ENCODE data around the gene CD14. TPM values are rescaled to one million over a fixed set of nuclear protein-coding genes. Genes with fewer than 3 reads are reported as not detected.

CD14 gene
- total and polyA plus RNA-seq, 2 experiments from 2014 or later: 2.1 to 6.1 TPM

DNA sequence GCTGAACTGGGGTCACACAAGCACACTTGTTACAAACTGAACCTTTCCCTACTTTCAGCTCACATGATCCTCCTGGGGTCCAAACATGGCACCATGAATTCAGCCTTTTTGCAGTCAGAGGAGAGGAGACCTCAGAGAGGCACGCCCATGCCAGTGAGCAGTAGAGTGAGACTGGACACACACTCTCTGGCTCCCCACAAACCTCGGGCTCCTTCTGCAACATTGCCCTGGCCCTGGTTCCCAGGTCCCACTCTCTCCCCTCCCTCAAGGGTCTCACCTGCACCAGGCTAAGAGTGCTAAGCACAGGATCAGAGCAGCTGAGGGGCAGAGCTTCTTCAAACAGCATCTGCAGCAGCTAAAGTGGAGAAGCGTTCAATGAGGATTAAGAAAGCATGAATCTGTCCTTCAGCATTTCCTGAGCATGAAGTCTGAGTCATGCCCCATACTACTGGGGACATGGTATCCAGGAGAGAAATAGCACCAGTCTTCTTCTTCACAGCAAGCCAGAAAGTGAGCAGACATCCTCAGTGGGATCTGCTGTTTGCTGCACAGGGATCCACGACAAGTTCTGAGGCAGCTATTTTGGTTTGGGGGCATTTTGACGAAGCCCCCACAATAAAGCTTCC lies 41.1 kb downstream of the CD14 start:
- no peaks in the 10 kb centered on the region for H4K20me1 ChIP-seq (ENCODE audit: insufficient read depth)
- no peak overlapping the region for H3K27ac ChIP-seq
- TF ChIP-seq EZH2phosphoT487 (IDR thresholded peaks at IDR 0.05; ENCODE audit: insufficient read depth, low read depth) (no peak), EZH2 (IDR thresholded peaks at IDR 0.05; ENCODE audit: insufficient read depth, poor library complexity, severe bottlenecking) (no peak)
- H3K9me2 ChIP-seq (ENCODE audit: insufficient read depth): no peaks in the 10 kb centered on the region
- peaks cover 8% of the 10 kb centered on the region; the same call in 1 of the 2 replicates for H3F3A ChIP-seq (ENCODE audit: insufficient read depth)
- H3K79me2 ChIP-seq (ENCODE audit: insufficient read depth): no peaks in the 10 kb centered on the region
- H3K4me2 ChIP-seq (ENCODE audit: unreplicated experiment): peak overlapping the region; percentile 57
- peaks cover 38% of the 10 kb centered on the region for H3K4me1 ChIP-seq (ENCODE audit: insufficient read depth)
- peak; percentile 79 for DNase-seq
- in situ Hi-C loops (cut with MboI): no loop called here
- no peak overlapping the region for H3K9ac ChIP-seq
- H2AFZ ChIP-seq: no peak overlapping the region
- no peaks in the 10 kb centered on the region; the same call in 1 of the 2 replicates for H3K27me3 ChIP-seq (replicated peaks; ENCODE audit: insufficient read depth)
- H3K36me3 ChIP-seq (ENCODE audit: low read depth): no peaks in the 10 kb centered on the region
- H3K9me3 ChIP-seq (ENCODE audit: low read depth): no peaks in the 10 kb centered on the region
- WGBS, 2 experiments (ENCODE audit: low coverage in 1 of 2, low lambda C conversion rate in 2 of 2, missing lambda C conversion rate in 2 of 2): 74 to 78% methylated on average over 5 of the region's 5 CpGs
- no peak overlapping the region for H3K4me3 ChIP-seq

DNA sequence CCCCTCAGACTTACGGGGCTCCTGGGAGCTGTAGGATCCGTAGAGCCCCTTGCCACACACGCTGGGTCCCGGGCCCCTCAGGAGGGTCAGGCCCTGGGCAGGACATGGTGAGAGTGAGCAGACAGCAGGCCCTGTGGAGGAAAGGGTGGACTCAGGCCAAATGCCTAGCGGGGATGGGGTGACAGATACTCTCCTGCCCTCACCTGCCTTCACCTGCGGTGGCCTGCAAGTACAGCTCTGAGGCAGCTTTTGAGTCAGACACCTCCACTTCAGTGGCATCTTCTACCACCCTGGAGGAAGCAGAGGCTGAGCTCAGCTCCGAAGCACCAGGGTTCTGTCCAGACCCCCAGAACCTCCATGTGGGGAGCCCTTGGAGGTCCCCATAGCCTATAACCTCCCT lies 42.1 kb downstream of the CD14 start:
- DNase-seq: no peak
- H3K36me3 ChIP-seq (ENCODE audit: low read depth): no peaks in the 10 kb centered on the region
- in situ Hi-C loops (cut with MboI): no loop called here
- no peaks in the 10 kb centered on the region for H3K9me3 ChIP-seq (ENCODE audit: low read depth)
- no peak overlapping the region for H3K9ac ChIP-seq
- no peaks in the 10 kb centered on the region for H4K20me1 ChIP-seq (ENCODE audit: insufficient read depth)
- H2AFZ ChIP-seq: no peak overlapping the region
- H3K4me3 ChIP-seq: no peak overlapping the region
- 75 to 83% methylated on average over 7 of the region's 7 CpGs for WGBS, 2 experiments (ENCODE audit: low coverage in 1 of 2, low lambda C conversion rate in 2 of 2, missing lambda C conversion rate in 2 of 2)
- no peak overlapping the region for H3K4me2 ChIP-seq (ENCODE audit: unreplicated experiment)
- TF ChIP-seq EZH2 (IDR thresholded peaks at IDR 0.05; ENCODE audit: insufficient read depth, poor library complexity, severe bottlenecking): no peak
- no peak for TF ChIP-seq EZH2phosphoT487 (IDR thresholded peaks at IDR 0.05; ENCODE audit: insufficient read depth, low read depth)
- no peaks in the 10 kb centered on the region for H3K9me2 ChIP-seq (ENCODE audit: insufficient read depth)
- H3K79me2 ChIP-seq (ENCODE audit: insufficient read depth): no peaks in the 10 kb centered on the region
- peaks cover 8% of the 10 kb centered on the region; the same call in 1 of the 2 replicates for H3F3A ChIP-seq (ENCODE audit: insufficient read depth)
- no peaks in the 10 kb centered on the region; the same call in 1 of the 2 replicates for H3K27me3 ChIP-seq (replicated peaks; ENCODE audit: insufficient read depth)
- peaks cover 38% of the 10 kb centered on the region for H3K4me1 ChIP-seq (ENCODE audit: insufficient read depth)
- H3K27ac ChIP-seq: no peak overlapping the region

DNA sequence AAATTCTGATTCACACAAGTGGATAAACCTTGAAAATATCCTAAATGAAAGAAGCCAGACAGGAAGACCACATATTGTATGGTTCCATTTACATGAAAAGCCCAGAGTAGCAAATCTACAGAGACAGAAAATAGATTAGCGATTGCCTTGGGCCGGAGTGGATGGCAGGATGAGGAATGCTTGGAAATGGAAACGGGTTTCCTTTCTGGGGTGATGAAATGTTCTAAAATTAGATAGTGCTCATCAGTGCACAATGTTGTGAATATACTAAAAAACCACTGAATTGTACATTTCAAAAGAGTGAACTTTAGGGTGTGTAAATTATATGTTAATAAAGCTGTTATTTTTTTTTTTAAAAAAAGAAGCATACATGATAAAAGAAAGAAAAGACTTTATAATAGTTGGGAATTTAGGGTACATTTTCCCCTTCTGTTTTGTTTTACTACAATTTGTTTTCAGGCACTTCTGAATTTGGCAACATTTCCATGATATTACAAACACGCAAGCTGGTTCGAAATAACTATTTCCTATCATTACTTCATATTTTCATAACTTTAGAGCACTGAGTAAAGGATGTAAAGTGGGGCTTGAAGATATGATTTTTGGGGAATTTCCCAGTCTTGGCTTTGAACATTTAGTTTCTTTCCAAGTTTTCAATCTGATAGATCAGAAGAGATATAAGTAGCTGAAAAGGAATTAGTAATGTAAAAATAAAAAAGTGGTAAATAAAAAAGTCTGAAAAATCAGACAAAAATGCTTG lies 44.5 kb downstream of the CD14 start:
- TF ChIP-seq EZH2 (IDR thresholded peaks at IDR 0.05; ENCODE audit: insufficient read depth, poor library complexity, severe bottlenecking) (no peak), EZH2phosphoT487 (IDR thresholded peaks at IDR 0.05; ENCODE audit: insufficient read depth, low read depth) (no peak)
- H3K79me2 ChIP-seq (ENCODE audit: insufficient read depth): no peaks in the 10 kb centered on the region
- no peaks in the 10 kb centered on the region for H3K27me3 ChIP-seq (replicated peaks; ENCODE audit: insufficient read depth)
- no peaks in the 10 kb centered on the region for H4K20me1 ChIP-seq (ENCODE audit: insufficient read depth)
- peaks cover 38% of the 10 kb centered on the region for H3K4me1 ChIP-seq (ENCODE audit: insufficient read depth)
- WGBS, 2 experiments (ENCODE audit: low coverage in 1 of 2, low lambda C conversion rate in 2 of 2, missing lambda C conversion rate in 2 of 2): 13 to 14% methylated on average over 5 of the region's 5 CpGs
- in situ Hi-C loops (cut with MboI): no loop called here
- no peaks in the 10 kb centered on the region for H3K9me3 ChIP-seq (ENCODE audit: low read depth)
- peaks cover 8% of the 10 kb centered on the region; the same call in 1 of the 2 replicates for H3F3A ChIP-seq (ENCODE audit: insufficient read depth)
- H3K4me2 ChIP-seq (ENCODE audit: unreplicated experiment): peak overlapping the region; percentile 55
- H3K27ac ChIP-seq: peak overlapping the region; percentile 0; the same call in 1 of the 2 replicates
- H3K9me2 ChIP-seq (ENCODE audit: insufficient read depth): no peaks in the 10 kb centered on the region
- H3K36me3 ChIP-seq (ENCODE audit: low read depth): no peaks in the 10 kb centered on the region
- H2AFZ ChIP-seq: peak overlapping the region; percentile 44; the same call in 1 of the 2 replicates
- H3K4me3 ChIP-seq: peak overlapping the region; percentile 11; the same call in 1 of the 2 replicates
- 0 out of 2 replicates have a peak overlapping the region, but pooled peaks have one; percentile 0 for H3K9ac ChIP-seq
- peak; percentile 70 for DNase-seq

DNA sequence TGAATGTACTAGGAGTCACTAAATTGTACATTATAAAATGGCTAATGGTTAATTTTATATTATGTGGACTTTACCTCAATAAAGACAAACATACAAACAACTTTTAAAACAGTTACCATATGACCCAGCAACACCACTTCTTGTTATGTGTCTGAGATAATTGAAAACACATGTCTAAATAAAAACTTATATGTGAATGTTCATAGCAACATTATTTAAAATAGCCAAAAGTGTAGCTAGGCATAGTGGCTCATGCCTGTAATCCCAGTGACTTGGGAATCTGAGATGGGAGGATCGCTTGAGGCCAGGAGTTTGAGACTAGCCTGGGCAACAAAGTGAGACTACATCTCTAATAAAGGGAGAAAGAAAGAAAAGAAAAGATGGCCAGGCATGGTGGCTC lies 45.5 kb downstream of the CD14 start:
- Histone ChIP-seq H4K20me1 (ENCODE audit: insufficient read depth) (no peaks in the 10 kb centered on the region), H3K36me3 (ENCODE audit: low read depth) (no peaks in the 10 kb centered on the region), H3F3A (ENCODE audit: insufficient read depth) (peaks cover 8% of the 10 kb centered on the region; the same call in 1 of the 2 replicates), H3K4me1 (ENCODE audit: insufficient read depth) (peaks cover 38% of the 10 kb centered on the region), H3K27me3 (replicated peaks; ENCODE audit: insufficient read depth) (no peaks in the 10 kb centered on the region), H3K79me2 (ENCODE audit: insufficient read depth) (no peaks in the 10 kb centered on the region), H3K9me2 (ENCODE audit: insufficient read depth) (no peaks in the 10 kb centered on the region), H3K4me2 (ENCODE audit: unreplicated experiment) (no peak overlapping the region), H3K9me3 (ENCODE audit: low read depth) (no peaks in the 10 kb centered on the region), H3K27ac (no peak overlapping the region), H3K4me3 (no peak overlapping the region), H3K9ac (no peak overlapping the region), H2AFZ (no peak overlapping the region)
- in situ Hi-C loops (cut with MboI): no loop called here
- DNase-seq: peak; percentile 18
- TF ChIP-seq EZH2 (IDR thresholded peaks at IDR 0.05; ENCODE audit: insufficient read depth, poor library complexity, severe bottlenecking) (no peak), EZH2phosphoT487 (IDR thresholded peaks at IDR 0.05; ENCODE audit: insufficient read depth, low read depth) (no peak)
- WGBS, 2 experiments (ENCODE audit: low coverage in 1 of 2, low lambda C conversion rate in 2 of 2, missing lambda C conversion rate in 2 of 2): 94 to 100% methylated on average over 1 of the region's 1 CpG

Small RNA genes within 50 kb of the gene (microRNA-seq; reads per million reads assigned to microRNA genes)
- not detected for gene MIR3655 (ENCODE audit: borderline number of aligned reads)

Other genes with a start within 250 kb of the CD14 start
- gene ANKHD1, start 231.3 kb downstream of the CD14 start, total RNA-seq (2014; rRNA removed; shearing (Covaris generic)): 27.9 and 40.5 TPM in 2 replicates
- gene ANKHD1, start 231.3 kb downstream of the CD14 start, polyA plus RNA-seq (2016; fragmentation: Nextera tagmentation; extraction: Ambion mirVana): 24.3 and 26.1 TPM in 2 replicates
- gene EIF4EBP3, start 85.5 kb downstream of the CD14 start, total RNA-seq (2014; rRNA removed; shearing (Covaris generic)): 0.54 and 2.3 TPM in 2 replicates
- gene EIF4EBP3, start 85.5 kb downstream of the CD14 start, polyA plus RNA-seq (2016; fragmentation: Nextera tagmentation; extraction: Ambion mirVana): 14.1 and 14.5 TPM in 2 replicates
- gene SRA1, start 75.7 kb downstream of the CD14 start, total RNA-seq (2014; rRNA removed; shearing (Covaris generic)): 41.6 and 46.2 TPM in 2 replicates
- 90.6 and 91.2 TPM in 2 replicates for gene SRA1, start 75.7 kb downstream of the CD14 start, polyA plus RNA-seq (2016; fragmentation: Nextera tagmentation; extraction: Ambion mirVana)
- 13.8 and 14.8 TPM in 2 replicates for gene APBB3, start 68.6 kb downstream of the CD14 start, total RNA-seq (2014; rRNA removed; shearing (Covaris generic))
- gene APBB3, start 68.6 kb downstream of the CD14 start, polyA plus RNA-seq (2016; fragmentation: Nextera tagmentation; extraction: Ambion mirVana): 13.1 and 13.2 TPM in 2 replicates
- 11.8 and 19.6 TPM in 2 replicates for gene SLC35A4, start 68.3 kb downstream of the CD14 start, total RNA-seq (2014; rRNA removed; shearing (Covaris generic))
- gene SLC35A4, start 68.3 kb downstream of the CD14 start, polyA plus RNA-seq (2016; fragmentation: Nextera tagmentation; extraction: Ambion mirVana): 45.2 and 49.5 TPM in 2 replicates
- 14.4 and 48.2 TPM in 2 replicates for gene TMCO6, start 6.3 kb upstream of the CD14 start, total RNA-seq (2014; rRNA removed; shearing (Covaris generic))
- 5.4 and 5.6 TPM in 2 replicates for gene TMCO6, start 6.3 kb upstream of the CD14 start, polyA plus RNA-seq (2016; fragmentation: Nextera tagmentation; extraction: Ambion mirVana)
- 21.9 and 25.4 TPM in 2 replicates for gene NDUFA2, start 14.5 kb upstream of the CD14 start, total RNA-seq (2014; rRNA removed; shearing (Covaris generic))
- gene NDUFA2, start 14.5 kb upstream of the CD14 start, polyA plus RNA-seq (2016; fragmentation: Nextera tagmentation; extraction: Ambion mirVana): 117 and 120 TPM in 2 replicates
- gene IK, start 14.7 kb upstream of the CD14 start, total RNA-seq (2014; rRNA removed; shearing (Covaris generic)): 72.0 and 72.2 TPM in 2 replicates
- 105 and 106 TPM in 2 replicates for gene IK, start 14.7 kb upstream of the CD14 start, polyA plus RNA-seq (2016; fragmentation: Nextera tagmentation; extraction: Ambion mirVana)
- gene WDR55, start 31.7 kb upstream of the CD14 start, total RNA-seq (2014; rRNA removed; shearing (Covaris generic)): 17.5 and 19.6 TPM in 2 replicates
- gene WDR55, start 31.7 kb upstream of the CD14 start, polyA plus RNA-seq (2016; fragmentation: Nextera tagmentation; extraction: Ambion mirVana): 17.7 and 18.6 TPM in 2 replicates
- 0.22 and 0.38 TPM in 2 replicates for gene DND1, start 40.4 kb upstream of the CD14 start, total RNA-seq (2014; rRNA removed; shearing (Covaris generic))
- gene DND1, start 40.4 kb upstream of the CD14 start, polyA plus RNA-seq (2016; fragmentation: Nextera tagmentation; extraction: Ambion mirVana): 0.14 TPM in 1 of 2 replicates, not detected in the other
- 75.7 and 85.0 TPM in 2 replicates for gene HARS1, start 58.2 kb upstream of the CD14 start, total RNA-seq (2014; rRNA removed; shearing (Covaris generic))
- 92.5 and 97.6 TPM in 2 replicates for gene HARS1, start 58.2 kb upstream of the CD14 start, polyA plus RNA-seq (2016; fragmentation: Nextera tagmentation; extraction: Ambion mirVana)
- 29.7 and 32.8 TPM in 2 replicates for gene HARS2, start 58.3 kb upstream of the CD14 start, total RNA-seq (2014; rRNA removed; shearing (Covaris generic))
- 20.7 and 23.3 TPM in 2 replicates for gene HARS2, start 58.3 kb upstream of the CD14 start, polyA plus RNA-seq (2016; fragmentation: Nextera tagmentation; extraction: Ambion mirVana)
- gene ZMAT2, start 67.3 kb upstream of the CD14 start, total RNA-seq (2014; rRNA removed; shearing (Covaris generic)): 43.1 TPM in 2 replicates
- 34.7 and 36.3 TPM in 2 replicates for gene ZMAT2, start 67.3 kb upstream of the CD14 start, polyA plus RNA-seq (2016; fragmentation: Nextera tagmentation; extraction: Ambion mirVana)
- not detected in 2 replicates for gene PCDHA1, start 153.0 kb upstream of the CD14 start, total RNA-seq (2014; rRNA removed; shearing (Covaris generic))
- not detected in 2 replicates for gene PCDHA1, start 153.0 kb upstream of the CD14 start, polyA plus RNA-seq (2016; fragmentation: Nextera tagmentation; extraction: Ambion mirVana)
- not detected in 2 replicates for gene PCDHA2, start 161.7 kb upstream of the CD14 start, total RNA-seq (2014; rRNA removed; shearing (Covaris generic))
- gene PCDHA2, start 161.7 kb upstream of the CD14 start, polyA plus RNA-seq (2016; fragmentation: Nextera tagmentation; extraction: Ambion mirVana): 0.06 TPM in 1 of 2 replicates, not detected in the other
- gene PCDHA3, start 167.9 kb upstream of the CD14 start, total RNA-seq (2014; rRNA removed; shearing (Covaris generic)): not detected in 2 replicates
- 0.05 and 0.09 TPM in 2 replicates for gene PCDHA3, start 167.9 kb upstream of the CD14 start, polyA plus RNA-seq (2016; fragmentation: Nextera tagmentation; extraction: Ambion mirVana)
- gene PCDHA4, start 173.9 kb upstream of the CD14 start, total RNA-seq (2014; rRNA removed; shearing (Covaris generic)): not detected in 2 replicates
- gene PCDHA4, start 173.9 kb upstream of the CD14 start, polyA plus RNA-seq (2016; fragmentation: Nextera tagmentation; extraction: Ambion mirVana): not detected in 2 replicates
- not detected in 2 replicates for gene PCDHA5, start 188.4 kb upstream of the CD14 start, total RNA-seq (2014; rRNA removed; shearing (Covaris generic))
- not detected in 2 replicates for gene PCDHA5, start 188.4 kb upstream of the CD14 start, polyA plus RNA-seq (2016; fragmentation: Nextera tagmentation; extraction: Ambion mirVana)
- 0.13 and 0.22 TPM in 2 replicates for gene PCDHA6, start 194.8 kb upstream of the CD14 start, total RNA-seq (2014; rRNA removed; shearing (Covaris generic))
- 0.10 TPM in 1 of 2 replicates, not detected in the other for gene PCDHA6, start 194.8 kb upstream of the CD14 start, polyA plus RNA-seq (2016; fragmentation: Nextera tagmentation; extraction: Ambion mirVana)
- not detected in 2 replicates for gene PCDHA7, start 201.1 kb upstream of the CD14 start, total RNA-seq (2014; rRNA removed; shearing (Covaris generic))
- not detected in 2 replicates for gene PCDHA7, start 201.1 kb upstream of the CD14 start, polyA plus RNA-seq (2016; fragmentation: Nextera tagmentation; extraction: Ambion mirVana)
- gene PCDHA8, start 208.0 kb upstream of the CD14 start, total RNA-seq (2014; rRNA removed; shearing (Covaris generic)): not detected in 2 replicates
- gene PCDHA8, start 208.0 kb upstream of the CD14 start, polyA plus RNA-seq (2016; fragmentation: Nextera tagmentation; extraction: Ambion mirVana): not detected in 2 replicates
- not detected in 2 replicates for gene PCDHA9, start 215.2 kb upstream of the CD14 start, total RNA-seq (2014; rRNA removed; shearing (Covaris generic))
- 0.04 TPM in 1 of 2 replicates, not detected in the other for gene PCDHA9, start 215.2 kb upstream of the CD14 start, polyA plus RNA-seq (2016; fragmentation: Nextera tagmentation; extraction: Ambion mirVana)
- 0.11 and 0.13 TPM in 2 replicates for gene PCDHA10, start 222.7 kb upstream of the CD14 start, total RNA-seq (2014; rRNA removed; shearing (Covaris generic))
- 0.13 and 0.26 TPM in 2 replicates for gene PCDHA10, start 222.7 kb upstream of the CD14 start, polyA plus RNA-seq (2016; fragmentation: Nextera tagmentation; extraction: Ambion mirVana)
- gene PCDHA11, start 235.8 kb upstream of the CD14 start, total RNA-seq (2014; rRNA removed; shearing (Covaris generic)): not detected in 2 replicates
- not detected in 2 replicates for gene PCDHA11, start 235.8 kb upstream of the CD14 start, polyA plus RNA-seq (2016; fragmentation: Nextera tagmentation; extraction: Ambion mirVana)
- gene PCDHA12, start 242.1 kb upstream of the CD14 start, total RNA-seq (2014; rRNA removed; shearing (Covaris generic)): not detected in 2 replicates
- gene PCDHA12, start 242.1 kb upstream of the CD14 start, polyA plus RNA-seq (2016; fragmentation: Nextera tagmentation; extraction: Ambion mirVana): not detected in 2 replicates
- not detected in 2 replicates for gene PCDHA13, start 248.9 kb upstream of the CD14 start, total RNA-seq (2014; rRNA removed; shearing (Covaris generic))
- gene PCDHA13, start 248.9 kb upstream of the CD14 start, polyA plus RNA-seq (2016; fragmentation: Nextera tagmentation; extraction: Ambion mirVana): not detected in 2 replicates